DLD1 (cell line): ENCODE measurements around the gene SLC6A3.

Experiments
- in situ Hi-C: cut with HindIII; loops from 2 replicates; pipeline ENCODE4 v1.10.0; 2017; ENCODE audit warnings: low sequenced_read_pairs

SLC6A3 gene

GRCh38 chr5:1445313-1445688, at the start of gene SLC6A3:
Gene SLC6A3, minus strand, starts transcription at chr5:1445440. Its CDS starts 2,243 bp downstream, at chr5:1443197.
- in situ Hi-C loops: no loop called here

- in situ Hi-C loops: no loop called here
Measured at GRCh38 chr5:1493941-1494340, 48.7 kb upstream of the SLC6A3 start.

GRCh38 chr5:1493413-1493812, 48.2 kb upstream of the SLC6A3 start:
- in situ Hi-C loops: no loop called here

DNA sequence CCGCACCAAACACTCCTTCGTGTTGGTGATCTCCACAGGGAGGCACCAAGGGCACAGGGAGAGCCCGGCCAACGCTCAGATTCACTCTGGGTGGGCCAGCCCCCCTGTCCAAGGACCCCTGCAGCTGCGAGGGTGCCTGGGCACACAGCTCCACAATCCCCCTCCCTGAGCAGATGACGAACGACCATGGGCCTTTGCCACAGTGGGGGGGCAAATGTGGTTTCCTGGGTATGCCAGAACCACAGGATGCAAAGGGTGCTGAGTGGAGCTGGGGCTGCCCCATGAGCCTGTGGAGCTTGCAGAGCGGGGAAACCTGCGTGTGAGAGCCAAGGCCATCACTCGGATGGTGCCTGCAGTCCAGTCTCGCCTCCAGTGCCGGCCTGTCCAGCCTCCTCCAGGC, 47.5 kb upstream of the SLC6A3 start:
- in situ Hi-C loops: no loop called here

DNA sequence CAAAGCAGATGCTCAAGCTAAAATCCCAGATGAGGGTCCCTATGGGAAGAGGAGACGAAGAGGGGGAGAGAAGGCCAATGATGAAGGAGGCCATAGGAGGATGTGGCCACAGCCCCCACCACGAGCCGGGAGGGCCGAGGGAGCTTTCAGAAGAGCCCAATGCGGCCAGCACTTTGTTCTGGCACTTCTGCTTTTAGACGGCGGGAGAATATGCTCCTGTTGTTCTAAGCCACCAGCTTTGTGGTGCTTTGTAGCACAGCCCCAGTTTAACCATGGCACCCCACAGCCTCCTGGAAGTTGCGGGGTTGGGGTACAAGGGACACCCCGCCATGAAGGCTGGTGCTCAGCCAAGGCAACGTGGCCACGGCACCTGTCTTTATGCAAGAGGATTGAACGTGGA, 45.1 kb upstream of the SLC6A3 start:
- in situ Hi-C loops: no loop called here

GRCh38 chr5:1489754-1490153, 44.5 kb upstream of the SLC6A3 start:
- in situ Hi-C loops: no loop called here

DNA sequence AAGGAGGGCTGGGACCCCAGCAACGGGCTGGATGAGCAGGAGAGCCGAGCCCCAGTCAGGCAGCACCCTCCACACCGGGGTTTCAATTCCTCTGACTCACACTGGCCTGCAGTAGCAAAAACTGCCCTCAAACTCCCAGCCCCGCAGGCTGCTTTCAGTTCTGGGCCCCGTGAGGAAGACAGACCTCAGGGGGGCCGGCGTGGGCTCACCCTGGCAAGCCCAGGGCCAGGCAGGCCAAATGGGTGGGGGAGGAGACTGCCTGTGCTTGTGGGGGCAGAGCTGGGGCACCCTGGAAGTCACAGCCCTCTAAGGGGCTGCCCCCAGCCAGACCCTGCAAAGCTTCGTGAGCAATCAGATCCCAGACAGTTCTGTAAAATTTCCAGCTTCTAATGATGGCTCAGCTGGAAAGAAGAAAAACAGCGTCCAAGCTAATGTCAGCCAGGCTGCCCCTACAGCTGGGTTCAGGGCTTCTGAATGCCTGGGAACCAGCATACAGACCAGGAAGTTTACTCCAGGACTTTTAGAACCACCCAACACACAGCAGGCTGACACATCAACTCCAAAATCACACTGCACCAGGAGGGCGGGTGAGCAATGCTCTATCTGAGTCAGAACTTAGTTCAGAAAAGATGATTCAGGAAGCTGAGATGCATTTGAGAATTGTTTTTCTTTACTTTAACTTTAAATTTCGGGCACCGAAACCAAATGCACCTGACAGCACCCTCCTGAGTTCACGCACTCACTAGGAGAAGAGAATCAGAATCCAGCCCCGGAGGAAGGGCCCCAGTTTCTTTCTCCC, 43.8 kb upstream of the SLC6A3 start:
- in situ Hi-C loops: no loop called here

- in situ Hi-C loops: no loop called here
Measured at GRCh38 chr5:1487079-1487764, 42.0 kb upstream of the SLC6A3 start.

GRCh38 chr5:1486271-1486670, 41.0 kb upstream of the SLC6A3 start:
- in situ Hi-C loops: no loop called here

GRCh38 chr5:1485579-1486118, 40.4 kb upstream of the SLC6A3 start:
- in situ Hi-C loops: no loop called here

DNA sequence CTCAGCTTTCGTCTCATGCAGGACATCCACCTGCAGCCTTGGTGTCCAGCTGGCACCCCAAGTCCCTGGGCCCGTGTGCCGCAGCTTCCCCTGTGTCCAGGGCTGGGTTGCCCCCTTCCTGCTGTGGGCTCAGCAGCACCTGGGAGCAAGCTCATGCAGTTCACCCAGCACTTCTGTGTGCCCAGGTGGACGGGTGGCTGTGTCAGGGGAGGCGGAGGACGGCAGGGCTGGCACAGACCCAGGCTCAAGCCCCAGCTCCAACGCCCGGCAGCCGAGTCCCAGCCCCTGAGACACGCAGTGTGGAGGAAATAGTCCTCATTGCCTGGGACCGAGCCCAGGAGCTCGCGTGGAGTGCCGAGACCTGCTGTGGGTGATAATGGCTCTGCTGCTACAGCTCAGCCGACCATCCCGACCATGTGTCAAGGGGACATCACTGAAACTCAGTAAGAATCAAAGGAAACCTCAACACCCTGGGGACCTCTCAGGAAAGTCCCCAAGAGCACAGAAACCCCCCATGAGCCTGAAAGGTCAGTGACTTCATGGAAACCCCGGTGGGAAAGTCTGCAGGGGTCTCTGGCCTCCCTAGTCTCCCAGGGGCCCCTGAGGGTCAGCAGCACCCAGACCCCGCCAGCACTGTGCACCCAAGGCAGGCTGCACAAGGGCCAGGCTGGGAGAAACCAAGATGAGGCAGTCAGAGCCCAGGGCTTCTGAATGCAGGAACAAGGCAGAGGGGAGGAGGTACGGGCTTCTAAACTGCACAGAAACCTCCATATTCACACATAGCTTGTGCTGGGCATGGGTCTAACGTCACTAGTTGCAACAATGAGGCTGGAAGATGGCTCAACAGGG, 39.7 kb upstream of the SLC6A3 start:
- in situ Hi-C loops: no loop called here

- in situ Hi-C loops: no loop called here
Measured at GRCh38 chr5:1483856-1484729, 38.9 kb upstream of the SLC6A3 start.

- in situ Hi-C loops: no loop called here
Measured at GRCh38 chr5:1483064-1483463, 37.8 kb upstream of the SLC6A3 start.

- in situ Hi-C loops: no loop called here
Measured at GRCh38 chr5:1481959-1482331, 36.7 kb upstream of the SLC6A3 start.

- in situ Hi-C loops: no loop called here
Measured at GRCh38 chr5:1481266-1481958, 36.2 kb upstream of the SLC6A3 start.

GRCh38 chr5:1480806-1481205, 35.6 kb upstream of the SLC6A3 start:
- in situ Hi-C loops: no loop called here

DNA sequence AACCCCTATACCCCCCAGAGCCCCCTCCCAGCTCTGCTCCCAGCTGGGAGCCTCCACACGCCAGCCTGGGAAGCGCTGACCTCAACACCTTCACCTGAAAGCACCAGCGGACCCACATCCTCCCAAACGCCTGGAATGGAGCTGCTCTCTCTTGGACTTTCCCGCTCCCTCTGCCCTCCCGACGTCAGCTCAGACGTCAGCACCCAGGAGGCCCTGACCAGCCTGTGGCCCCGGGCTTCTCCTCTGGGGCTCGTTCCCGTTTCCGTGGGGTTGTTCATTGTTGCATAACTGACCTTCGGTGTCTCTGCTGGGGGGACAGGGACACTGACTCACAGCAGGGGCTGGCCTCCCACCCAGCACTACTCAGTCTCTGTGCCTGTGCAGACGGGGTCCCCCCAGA, 35.0 kb upstream of the SLC6A3 start:
- in situ Hi-C loops: no loop called here

DNA sequence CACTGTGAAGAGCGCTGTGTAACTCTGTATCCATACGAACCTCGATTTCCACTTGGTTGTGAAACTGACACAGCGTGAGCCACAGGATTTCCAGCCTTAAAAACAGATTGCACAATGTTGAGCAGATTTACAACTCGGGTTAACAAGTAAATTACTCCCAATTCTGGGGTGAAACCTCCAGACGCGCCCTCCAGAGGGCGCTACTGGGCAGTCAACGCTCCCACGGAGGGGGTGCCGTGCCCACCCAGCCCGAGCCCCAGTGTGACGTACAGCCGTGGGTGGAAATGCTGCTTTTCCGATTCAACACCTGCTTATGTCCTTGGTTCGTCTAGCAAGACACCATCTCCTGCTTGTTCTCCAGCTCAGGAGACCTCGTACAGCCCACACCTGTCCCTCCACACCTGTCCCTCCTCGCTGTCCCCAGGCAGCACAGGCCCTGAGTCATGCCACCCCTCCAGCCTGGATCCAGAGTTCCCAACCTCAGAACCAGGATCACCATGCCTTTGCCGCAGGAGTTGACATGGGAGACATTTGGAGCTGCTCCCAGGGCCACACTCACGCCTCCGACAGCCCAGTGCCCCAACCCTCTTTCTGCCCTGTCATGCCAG, 34.4 kb upstream of the SLC6A3 start:
- in situ Hi-C loops: no loop called here

DNA sequence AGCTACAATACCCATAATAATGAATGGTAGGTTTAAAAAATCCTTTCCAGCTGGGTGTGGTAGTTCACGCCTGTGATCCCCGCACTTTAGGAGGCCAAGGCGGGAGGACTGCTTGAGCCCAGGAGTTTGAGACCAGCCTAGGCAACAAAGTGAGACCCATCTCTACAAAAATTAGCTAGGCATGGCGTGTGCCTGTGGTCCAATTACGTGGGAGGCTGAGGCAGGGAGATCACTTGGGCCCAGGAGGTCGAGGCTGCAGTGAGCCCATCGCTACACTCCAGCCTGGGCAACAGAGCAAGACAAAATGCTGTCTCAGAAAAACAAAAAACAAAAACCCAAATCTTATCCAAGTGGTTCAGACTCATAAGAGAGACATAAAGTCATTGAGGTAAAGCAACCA, 33.8 kb upstream of the SLC6A3 start:
- in situ Hi-C loops: no loop called here
